HG03439 (cell line): ENCODE results near the gene SPOCK2.

Source experiments
- ATAC-seq: cut with Tn5 transposase; IDR thresholded peaks from one replicate; pipeline ENCODE4 v1.9.1; 2021; ENCODE audit warnings: mild to moderate bottlenecking, moderate library complexity; ENCODE audit not compliant: unreplicated experiment

The SPOCK2 gene

DNA sequence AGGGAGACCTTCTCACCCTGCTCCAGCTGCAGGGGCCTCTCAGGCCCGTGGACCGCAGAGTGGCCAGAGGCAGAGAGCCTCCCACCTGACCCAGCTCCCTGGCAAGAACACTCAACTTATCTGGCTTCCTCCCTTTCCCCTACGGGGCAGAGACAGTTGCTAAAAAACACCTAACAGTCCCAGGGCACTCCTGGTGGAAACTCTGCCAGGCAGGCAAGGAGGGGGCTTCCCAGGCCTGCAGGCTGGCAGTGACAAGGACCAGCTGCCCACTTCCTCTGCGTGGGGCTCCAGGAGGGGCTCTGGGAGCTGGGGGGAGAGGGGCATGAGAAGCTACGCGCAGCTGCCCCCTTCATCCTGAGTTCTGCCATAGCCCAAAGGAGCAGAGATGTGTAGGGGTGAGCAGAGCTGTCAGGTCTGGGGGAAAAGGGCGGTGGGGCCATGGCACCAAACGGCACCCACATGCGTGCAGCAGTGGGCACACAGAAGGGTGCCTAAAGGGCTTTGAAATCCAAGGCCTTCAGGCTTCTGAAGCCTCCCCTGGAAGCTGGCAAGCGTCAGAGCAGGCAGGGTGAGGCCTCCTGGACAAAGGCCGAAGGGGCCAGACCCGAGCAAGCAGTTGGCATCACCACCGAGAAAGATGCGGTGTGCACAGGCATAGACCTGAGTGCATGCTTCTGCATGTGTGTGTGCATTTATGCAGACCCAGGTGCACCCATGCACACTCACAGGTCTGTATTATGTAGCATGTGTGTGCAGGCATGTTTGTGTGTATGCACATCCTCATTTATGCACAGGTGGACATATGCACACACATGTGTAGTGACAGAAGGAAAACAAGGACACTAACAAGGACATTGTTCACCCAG, 14.4 kb downstream of the SPOCK2 start:
- no peak for ATAC-seq

DNA sequence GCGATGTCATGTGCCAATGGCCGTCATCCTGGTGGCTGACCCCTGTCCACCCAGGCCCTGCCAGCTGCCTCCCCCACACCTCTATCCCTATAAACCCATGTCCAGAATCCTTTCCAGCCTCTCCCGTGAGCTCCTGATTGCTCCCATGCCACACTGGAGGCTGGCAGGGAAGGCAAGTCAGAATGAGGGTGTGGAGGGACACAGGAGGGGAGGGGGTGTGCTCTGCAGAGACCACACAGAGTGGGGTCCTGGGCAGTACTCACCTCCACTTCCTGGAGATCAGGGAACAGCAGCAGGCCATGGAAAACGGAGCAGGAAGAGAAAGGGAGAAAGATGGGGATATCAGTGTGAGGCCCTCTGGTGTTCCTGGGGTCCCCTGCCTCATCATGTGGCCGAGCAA, 15.7 kb downstream of the SPOCK2 start:
- no peak for ATAC-seq

DNA sequence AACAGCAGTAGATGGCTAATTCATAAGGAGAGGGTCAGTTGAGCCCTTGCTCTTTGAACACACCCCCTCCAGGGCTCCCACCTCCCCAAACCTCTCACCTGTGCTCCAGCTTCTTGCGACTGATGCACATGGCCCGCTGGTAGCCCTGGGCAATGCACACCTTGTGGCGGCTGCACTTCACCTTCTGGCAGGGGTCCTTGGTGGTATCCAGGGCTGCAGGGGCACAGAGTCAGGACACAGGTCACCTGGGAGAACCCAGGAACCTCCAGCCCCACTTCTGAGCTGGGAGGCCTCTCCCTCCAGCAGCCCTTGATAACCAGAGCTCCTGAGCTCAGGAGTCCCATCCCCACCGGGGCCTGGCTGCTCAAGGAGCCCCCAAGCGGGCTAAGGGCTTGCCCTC, 16.3 kb downstream of the SPOCK2 start:
- no peak for ATAC-seq

DNA sequence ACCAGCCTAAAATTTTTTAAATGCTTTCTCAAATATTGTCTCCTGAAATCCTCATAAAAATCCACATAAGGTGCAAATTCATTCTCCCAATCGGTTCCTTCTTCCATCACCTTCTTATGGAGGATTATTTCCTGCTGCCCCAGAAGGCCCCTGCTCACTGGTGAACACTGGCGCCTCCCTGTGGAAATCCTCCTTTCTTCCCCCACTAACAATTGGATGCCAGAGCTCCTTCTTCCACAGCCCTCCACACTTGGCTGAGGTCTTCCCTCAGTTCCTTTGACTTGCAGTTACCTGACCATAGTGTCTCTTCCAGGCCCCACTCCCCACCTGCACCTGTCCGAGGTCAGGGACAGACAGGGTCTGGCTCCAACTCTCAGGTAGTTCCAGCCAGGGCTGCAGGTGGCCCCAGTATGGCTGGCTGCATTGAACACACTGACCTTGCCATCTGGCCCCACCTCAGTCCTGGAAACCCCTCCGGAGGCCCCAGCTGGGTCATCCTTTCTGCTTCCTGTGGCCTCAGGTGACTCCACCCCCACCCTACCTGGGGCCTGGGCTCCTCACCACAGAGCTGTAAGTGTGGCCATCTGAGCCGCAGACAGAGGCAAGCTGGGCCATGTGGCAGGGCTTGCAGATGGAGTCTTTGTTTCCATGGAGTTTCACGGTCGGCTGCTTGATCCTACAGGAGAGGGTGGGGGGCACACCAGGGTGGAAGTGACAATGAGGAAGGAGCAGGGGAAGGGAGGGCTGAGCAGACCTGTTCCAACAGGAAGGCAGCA, 18.4 kb downstream of the SPOCK2 start:
- no peak for ATAC-seq

DNA sequence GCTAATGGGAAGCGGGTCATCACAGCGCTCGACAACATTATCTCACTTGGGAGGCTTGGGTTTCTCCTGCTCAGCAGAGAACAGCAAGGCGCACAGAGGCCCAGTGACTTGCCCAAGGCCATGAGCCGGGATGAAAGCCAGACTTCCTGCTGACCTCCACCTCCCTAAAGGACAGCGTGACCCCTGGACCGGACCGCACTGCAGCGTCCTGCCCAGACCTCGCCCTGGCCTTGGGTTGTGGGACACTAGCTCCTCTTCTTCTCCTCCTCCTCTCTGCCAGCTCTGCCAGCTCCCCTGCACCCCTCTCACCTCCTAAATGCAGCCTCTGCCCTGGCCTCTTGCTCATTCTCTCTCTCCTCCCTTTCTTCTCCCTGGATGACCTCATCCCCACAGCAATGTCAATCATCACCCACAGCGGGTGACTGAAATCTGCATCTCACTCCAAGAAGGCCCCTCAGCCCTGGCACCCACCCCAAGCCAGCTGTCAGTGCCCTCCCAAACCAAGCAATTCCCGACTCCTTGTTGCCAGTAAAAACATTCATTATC, 19.4 kb downstream of the SPOCK2 start:
- no peak for ATAC-seq

DNA sequence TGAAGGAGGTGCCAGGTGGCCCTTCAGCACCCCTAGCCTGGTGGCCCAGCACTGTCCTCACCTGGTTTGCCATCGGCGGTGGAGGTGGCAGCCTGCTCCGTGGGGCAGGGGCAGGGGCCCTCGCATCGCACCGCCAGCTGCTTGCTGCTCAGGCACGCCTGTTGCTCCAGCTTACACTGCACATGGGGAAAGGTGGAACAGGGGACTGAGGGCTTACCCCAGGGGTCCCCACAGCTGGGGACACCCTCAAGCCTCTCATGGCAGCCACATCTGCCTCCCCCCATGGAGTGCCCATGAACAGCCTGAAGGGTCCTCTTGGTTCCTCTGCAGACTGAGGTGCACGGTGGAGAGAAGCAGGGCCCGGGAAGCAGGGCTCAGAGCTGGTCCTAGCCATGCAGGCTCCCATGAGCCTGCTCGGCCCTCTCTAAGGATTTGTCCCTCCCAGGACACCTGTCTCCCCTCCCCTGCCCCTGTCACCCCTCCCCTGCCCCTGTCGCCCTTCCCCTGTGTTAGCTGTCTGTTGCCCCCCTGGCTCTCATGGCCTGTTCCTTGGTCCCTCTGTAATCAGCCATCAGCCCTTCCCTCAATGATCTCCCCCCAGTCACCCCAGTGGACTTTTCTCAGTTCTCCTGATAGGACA, 20.1 kb downstream of the SPOCK2 start:
- no peak for ATAC-seq

DNA sequence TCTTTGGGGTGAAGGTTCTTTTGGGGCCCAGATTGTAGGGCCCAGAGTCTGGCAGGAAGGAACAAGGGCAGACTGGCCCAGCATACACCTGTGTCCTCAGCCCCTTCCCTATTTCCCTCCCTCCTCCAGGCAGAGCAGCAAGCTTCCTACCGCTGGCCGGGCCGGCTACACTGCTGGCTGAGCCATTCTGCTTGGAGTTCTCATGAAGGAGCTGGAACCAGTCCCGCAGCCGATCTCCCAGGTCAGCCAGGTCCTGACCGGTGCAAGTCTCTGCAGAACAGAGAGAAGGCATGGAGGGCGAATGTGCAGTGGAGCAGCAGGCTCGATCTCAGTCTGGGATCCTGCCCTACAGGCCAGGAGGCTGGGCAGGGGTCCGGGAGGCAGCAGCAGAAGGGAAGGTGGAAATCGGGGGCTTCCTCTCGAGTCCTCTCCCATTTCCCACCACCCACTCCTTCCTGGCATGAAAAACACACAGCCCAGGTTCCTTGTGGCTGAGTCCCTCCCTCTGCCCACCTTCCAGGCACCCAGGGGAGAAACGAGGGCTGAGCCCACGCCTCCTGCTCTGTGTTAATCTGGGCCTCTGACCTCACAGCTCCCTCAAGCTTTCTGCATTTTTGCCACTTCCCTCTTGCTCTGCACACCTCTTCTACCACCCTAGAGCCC, 20.8 kb downstream of the SPOCK2 start:
- no peak for ATAC-seq

DNA sequence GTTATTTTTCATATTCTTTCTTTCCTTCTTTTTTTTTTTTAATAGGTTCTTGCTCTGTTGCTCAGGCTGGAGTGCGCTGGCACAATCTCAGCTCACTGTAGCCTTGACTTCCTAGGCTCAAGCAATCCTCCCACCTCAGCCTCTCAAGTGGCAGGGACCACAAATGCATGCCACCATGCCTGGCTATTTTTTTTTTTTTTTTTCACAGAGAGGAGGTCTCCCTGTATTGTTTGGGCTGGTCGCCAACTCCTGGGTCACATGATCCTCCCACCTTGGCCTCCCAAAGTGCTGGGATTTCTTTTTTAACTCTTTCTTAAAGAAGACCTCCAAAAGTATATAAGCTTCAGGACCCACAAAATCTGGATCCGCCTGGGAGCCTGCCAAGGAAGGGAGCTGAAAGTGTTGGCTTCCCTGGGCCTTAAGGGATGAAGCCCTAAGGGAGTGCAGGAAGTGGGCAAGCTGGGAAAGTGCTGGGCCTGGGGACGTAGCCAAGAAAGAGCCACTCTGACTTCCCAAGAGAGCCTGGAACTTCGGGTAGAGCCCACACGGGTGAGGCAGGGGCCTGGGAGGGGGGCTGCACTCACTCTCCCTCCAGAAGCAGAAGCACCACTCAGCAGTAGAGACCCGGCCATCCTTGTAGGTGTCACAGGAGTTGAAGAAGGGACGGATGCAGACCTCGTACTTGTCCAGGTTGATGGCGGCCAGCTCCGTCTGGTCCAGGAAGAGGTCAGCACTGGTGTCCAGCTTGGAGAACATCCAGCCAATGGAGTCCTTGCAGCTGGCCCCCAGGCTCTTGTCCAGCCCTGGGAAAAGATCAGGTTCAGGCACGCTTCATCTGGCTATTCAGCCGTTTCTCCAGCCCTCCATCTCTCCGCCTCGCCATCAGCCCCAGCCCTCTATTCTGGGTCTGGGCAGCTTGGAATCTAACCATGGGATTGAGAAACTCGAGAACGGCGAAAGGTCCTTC, 21.8 kb downstream of the SPOCK2 start:
- no peak for ATAC-seq

DNA sequence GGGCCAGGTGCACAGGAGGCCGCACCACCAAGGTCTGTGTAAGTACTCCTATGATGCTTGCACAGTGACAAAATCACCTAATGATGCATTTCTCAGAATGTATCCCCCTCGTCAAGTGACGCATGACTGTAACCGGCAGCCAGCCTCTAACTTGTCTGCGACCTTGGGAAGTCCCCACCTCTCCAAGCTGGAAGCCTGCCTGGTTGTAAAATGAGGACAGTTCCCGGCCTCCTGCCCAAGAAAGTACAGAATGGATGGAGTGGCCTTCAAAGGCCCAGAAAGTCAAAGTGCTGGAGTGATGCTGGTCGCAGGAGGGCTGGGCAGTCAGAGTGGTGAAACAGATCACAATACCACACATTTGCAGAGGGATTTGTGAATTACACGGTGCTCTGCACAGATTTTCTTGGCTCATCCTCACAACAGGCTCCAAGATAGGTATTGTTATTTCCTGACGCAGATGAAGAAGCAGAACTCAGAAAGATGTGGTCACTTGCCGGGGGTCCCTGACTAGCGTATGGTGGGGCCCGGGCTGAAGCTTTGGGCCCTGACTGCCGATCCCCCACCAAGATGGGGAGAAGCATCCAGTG, 22.8 kb downstream of the SPOCK2 start:
- ATAC-seq, result no peak

DNA sequence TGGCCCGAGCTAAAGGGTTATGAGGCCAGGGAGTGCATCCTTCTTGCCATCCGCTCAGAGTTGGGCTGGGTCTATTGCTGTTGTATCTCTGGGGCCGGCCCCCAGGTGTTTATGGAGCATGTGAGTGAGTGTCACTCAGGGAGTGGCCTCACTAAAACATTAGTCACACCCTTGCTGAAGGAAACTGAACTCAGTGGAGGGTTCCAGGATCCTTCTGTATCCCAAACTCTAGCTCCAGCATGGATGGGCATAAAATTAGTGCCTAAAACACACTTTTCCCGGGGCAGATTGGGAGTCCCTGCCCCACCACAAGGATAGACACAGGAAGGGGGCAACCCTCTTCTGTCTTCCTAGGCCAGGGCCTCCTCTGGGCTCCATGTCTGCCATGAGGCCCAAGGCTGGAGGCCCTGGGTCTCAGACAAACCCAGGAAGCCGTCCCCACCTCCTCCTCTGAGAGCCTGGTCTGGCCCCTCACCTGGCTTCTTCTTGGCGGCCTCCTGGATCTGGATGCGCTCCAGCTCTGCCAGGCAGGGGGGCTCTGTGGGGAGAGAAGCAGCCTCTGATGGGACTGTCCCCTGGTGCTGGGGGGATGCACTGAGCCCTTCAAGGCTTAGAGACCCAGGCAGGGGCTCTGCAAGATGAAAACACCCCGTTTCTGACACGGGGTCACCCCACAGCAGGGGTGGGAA, 24.5 kb downstream of the SPOCK2 start:
- ATAC-seq, result no peak

DNA sequence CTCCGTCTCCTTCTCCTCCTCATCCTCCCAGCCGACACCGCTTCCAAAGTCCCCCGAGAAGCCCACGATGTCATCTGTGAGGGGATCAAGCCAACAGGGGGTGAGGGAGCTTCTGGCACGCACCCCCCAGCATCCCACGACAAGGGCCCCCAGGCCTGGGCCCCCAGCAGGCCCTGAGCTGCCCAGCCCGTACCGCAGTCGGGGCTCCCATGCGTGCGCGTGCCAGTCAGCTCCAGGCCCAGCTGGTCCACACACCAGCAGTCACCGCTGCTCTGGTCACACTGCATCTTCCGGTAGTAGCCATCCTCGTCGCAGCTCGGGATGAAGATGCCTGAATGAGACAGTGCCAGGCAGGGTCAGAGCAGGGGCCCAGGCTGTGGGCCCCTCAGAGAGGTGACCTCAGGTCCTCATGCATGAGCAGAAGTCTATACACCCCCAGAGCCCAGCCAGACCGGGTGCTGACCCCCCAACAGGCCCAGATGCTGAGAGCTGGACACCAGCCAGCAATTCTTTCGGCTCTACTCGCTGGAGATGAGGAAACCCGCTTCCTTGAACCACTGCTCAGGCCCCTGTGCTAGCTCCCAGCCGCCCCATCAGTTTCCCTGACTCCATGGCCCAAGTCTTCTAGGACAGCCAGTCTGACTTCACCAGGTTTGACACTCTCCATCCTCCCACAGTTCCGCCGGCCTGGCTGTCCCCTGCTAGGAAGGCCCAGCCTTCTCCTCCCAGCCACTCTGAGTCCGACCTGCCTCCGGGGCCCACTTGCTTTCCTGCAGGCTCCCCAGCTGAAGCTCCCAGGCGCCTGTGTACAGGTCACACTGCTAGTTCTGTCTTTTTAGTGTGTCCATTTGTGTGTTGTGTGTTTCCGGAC, 25.3 kb downstream of the SPOCK2 start:
- no peak for ATAC-seq

DNA sequence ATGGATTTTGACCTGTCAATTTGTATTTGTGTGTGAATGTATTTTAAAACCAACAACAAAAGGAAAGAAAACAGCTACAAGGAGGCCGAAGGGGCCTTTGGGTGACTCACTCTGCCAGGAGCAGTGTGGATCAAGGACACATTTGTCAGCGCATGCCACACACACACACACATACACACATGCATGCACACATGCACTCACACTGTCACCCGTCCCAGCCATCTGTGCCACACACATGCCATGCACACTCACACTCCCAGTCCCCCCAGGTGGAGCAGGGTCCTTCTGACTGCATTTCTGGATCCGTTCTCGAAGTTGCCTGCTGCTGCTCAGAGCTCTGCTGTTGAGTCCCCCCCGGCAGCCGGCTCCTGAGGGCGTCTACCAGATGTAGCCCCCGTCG, 26.0 kb downstream of the SPOCK2 start:
- ATAC-seq, result no peak

DNA sequence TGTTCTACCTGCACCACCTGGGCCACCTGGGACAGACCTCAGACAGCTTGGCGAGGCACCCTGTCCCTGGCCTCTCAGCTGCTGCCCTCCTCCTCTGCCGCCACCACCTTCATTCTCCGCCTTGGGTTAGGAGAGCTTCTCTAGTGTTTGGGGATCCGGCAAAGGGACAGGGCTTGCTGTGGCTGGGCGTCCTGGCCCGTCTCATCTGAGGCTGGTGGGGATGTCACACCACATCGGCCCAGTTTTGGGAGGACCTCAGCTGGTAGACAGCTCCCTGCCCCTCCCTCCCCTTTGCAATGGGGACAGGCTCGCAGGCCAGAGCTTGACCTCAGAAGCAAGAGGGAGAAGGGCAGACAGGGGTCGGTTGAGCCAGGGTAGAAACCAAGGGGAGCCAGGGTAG, 26.4 kb downstream of the SPOCK2 start:
- no peak for ATAC-seq

DNA sequence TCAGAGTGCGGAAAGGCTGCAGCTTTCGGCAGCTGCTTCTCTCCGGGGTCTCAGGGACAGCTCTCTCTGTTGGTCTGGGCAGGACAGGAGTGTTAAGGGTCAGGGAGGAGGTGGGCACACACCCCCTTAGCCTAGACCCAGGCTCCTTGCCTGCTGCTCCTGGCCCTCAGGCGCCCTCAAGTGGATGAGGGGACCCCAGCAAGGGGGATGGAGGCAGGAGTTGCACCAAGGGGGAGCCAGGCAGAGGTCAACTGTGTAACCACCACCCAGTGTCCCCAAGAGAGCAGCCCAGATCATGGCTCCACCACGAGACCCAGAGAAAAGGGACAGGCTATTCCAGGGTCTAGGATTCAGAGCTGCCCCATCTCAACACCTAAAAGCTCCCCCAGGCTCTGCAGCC, 26.9 kb downstream of the SPOCK2 start:
- ATAC-seq, result no peak

DNA sequence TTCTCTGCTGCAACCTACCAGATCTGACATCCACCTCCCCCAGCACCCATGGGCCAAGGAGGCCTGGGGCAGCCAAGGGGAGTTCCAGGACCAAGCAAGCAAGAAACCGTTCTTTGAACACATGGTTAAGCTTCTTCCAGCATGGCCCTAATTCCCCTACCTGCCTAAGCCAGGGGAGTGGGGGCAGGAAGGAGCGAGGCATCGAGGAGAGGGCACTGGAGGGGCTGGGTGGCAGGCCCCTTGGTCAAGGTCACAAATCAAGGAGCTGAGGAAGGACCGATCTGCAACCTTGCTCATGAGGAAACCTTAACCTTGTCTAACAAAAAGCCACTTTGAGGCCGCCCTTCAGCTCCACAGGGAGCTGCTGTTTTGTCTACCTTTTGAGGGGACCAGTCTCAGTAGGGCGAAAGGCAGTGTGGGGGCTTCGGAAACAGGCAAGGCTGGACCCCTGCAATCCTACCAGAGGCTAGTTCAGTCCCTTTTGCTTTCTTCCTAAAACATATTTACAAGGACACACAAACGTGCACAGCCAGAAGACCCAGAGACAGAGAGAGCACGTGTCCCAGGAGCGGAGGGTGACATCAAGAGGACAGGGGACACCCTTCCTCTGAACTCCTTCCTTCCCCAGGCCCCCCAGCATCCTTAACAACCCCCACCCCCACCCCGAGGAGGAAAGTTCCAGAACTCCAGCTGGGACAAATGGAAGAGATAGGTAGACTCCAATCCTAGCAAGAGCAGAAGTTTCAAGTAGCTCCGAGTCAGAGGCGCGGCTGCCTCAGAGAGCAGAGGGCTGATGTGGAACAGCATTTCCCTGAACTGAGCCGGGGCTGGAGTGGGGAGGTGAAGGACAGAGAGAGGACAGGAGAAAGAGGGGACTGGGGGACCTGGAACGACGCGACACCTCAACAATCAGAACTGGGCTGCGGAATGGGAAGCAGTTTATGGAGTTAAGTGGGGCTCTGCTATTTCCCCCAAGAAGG, 28.2 kb downstream of the SPOCK2 start:
- no peak for ATAC-seq

DNA sequence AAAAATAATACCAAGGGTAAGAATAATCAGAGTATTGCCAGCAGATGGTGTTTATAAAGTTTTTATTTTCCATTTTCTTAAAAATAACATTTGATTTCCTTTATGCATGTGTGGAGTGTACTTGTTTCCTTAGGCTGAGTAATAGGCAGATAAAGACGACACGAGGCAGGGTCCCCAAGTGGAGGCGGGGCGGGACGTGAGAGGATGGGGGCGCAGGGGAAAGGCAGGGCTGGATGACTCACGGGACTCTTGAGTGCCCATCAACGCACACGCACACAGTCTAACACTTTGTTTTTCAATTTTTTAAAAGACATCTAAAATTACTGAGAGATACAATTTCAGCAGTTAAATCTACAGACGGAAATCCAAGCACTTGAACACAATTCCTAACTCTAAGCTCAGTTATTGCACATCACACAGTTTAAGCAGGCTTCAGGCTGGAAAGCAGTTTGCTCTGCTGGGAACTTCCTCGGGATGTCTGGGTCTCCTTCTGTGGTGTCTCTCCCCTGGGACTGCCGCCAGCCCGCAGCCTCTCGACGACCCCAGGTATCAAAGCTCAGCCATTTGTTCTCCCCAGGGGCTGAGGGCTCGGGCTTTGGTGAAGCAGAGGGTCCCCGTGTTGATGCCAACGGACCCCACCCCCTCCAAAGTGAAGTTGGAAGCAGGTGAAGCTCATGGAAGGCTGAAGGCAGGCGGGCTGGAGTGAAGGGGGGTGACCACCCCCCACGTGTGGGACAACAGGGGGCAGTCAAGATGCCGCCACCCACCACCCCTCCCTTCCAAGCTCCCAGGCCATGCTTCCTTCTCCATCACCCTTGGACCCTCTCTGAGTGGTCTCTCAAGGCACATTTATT, 29.1 kb downstream of the SPOCK2 start:
- no peak for ATAC-seq
